Adrenal gland (tissue), 5 donors: Measurements from ENCODE around the gene ATL1.

Source experiments
- CTCF ChIP-seq, 6 experiments: fragments of 450-650 bp in 4 of 6; fragments of 200-600 bp in 2 of 6; sonication (generic) in 1 of 6; IDR thresholded peaks; 1 replicate in 5 of 6; 2 replicates in 1 of 6; pipeline versions ENCODE4 v1.5.1 to v1.8.0; 2016 to 2021; ENCODE audit warnings: antibody characterized with exemption in 6 of 6, mild to moderate bottlenecking in 2 of 6, moderate library complexity in 1 of 6
- POLR2A ChIP-seq, 2 donors: fragments of 450-650 bp; IDR thresholded peaks; one replicate each; pipeline ENCODE4 v1.6.1; 2017; ENCODE audit warnings: antibody characterized with exemption in 2 of 2, mild to moderate bottlenecking in 2 of 2, moderate library complexity in 1 of 2
- donor health status: DM: no; HTN: no; CAD: no.

GRCh38 chr14:50551877-50552276 is 8.1 kb upstream of the ATL1 start:
- TF ChIP-seq CTCF (IDR thresholded peaks at IDR 0.05) (no peak), POLR2A (IDR thresholded peaks at IDR 0.05) (no peak)
